Caco-2 (cell line): ENCODE results near the gene TAS2R40. TPM values are rescaled to one million over a fixed set of nuclear protein-coding genes. Genes with fewer than 3 reads are reported as not detected.
A peak's percentile ranks its signal among the peaks of the same experiment; 100 is the strongest.

Source experiments
- BruUV-seq: library from RNA; stranded (reverse); fragments of 400-500 nt; replicated peaks from 2 replicates; lab custom pipeline; 2021; lab: Mats Ljungman, UMichigan
- CTCF ChIA-PET: fragments of 300-600 bp; sonication (Branson Sonifier 250); formaldehyde crosslinking; loops from one replicate; lab custom pipeline; 2022; ENCODE audit warnings: antibody characterized with exemption; lab: Charles Lee
- POLR2A ChIA-PET: fragments of 300-600 bp; sonication (Branson Sonifier 250); formaldehyde crosslinking; loops from one replicate; lab custom pipeline; 2022; ENCODE audit warnings: antibody characterized with exemption; lab: Charles Lee
- DNase-seq, 2 experiments: peaks; one replicate each; pipeline versions ENCODE4 v3.0.0 to v3.0.0-alpha.2; 2020 to 2022
- H3K27me3 ChIP-seq: replicated peaks from 2 replicates; pipeline ENCODE4 v1.6.0; 2011; ENCODE audit warnings: low read length; ENCODE audit not compliant: control insufficient read depth, insufficient read depth
- H3K36me3 ChIP-seq: 2 replicates; pipeline ENCODE4 v1.5.1; 2011; ENCODE audit warnings: low read length; ENCODE audit not compliant: control insufficient read depth, insufficient read depth
- H3K4me1 ChIP-seq: fragments of 250-450 bp; sonication (Bioruptor Pico); 2 replicates; pipeline ENCODE4 v1.5.1; 2020; ENCODE audit warnings: mild to moderate bottlenecking
- H3K4me3 ChIP-seq: 2 replicates; pipeline ENCODE4 v1.5.1; 2011; ENCODE audit warnings: low read depth, mild to moderate bottlenecking, control low read depth, low read length
- H3K9me3 ChIP-seq: fragments of 250-450 bp; sonication (Bioruptor Pico); 2 replicates; pipeline ENCODE4 v1.5.1; 2020; ENCODE audit warnings: mild to moderate bottlenecking, moderate library complexity
- H3K27ac Mint-ChIP-seq: one replicate; pipeline ENCODE4 v1.8.0; 2022; ENCODE audit warnings: mixed read lengths; ENCODE audit not compliant: unreplicated experiment
- H3K27me3 Mint-ChIP-seq: one replicate; pipeline ENCODE4 v1.8.0; 2022; ENCODE audit warnings: mixed read lengths; ENCODE audit not compliant: insufficient read depth, unreplicated experiment
- H3K36me3 Mint-ChIP-seq: one replicate; pipeline ENCODE4 v1.8.0; 2022; ENCODE audit warnings: mild to moderate bottlenecking, mixed read lengths; ENCODE audit not compliant: insufficient read depth, unreplicated experiment
- H3K4me1 Mint-ChIP-seq: one replicate; pipeline ENCODE4 v1.8.0; 2022; ENCODE audit warnings: low read depth, mixed read lengths; ENCODE audit not compliant: unreplicated experiment
- H3K4me3 Mint-ChIP-seq: one replicate; pipeline ENCODE4 v1.8.0; 2022; ENCODE audit warnings: mild to moderate bottlenecking, moderate library complexity, mixed read lengths; ENCODE audit not compliant: unreplicated experiment
- H3K9me3 Mint-ChIP-seq: one replicate; pipeline ENCODE4 v1.8.0; 2022; ENCODE audit warnings: mixed read lengths; ENCODE audit not compliant: unreplicated experiment
- CTCF ChIP-seq, 2 experiments: fragments of 200-600 bp in 1 of 2; IDR thresholded peaks; 1 replicate in 1 of 2; 2 replicates in 1 of 2; pipeline versions ENCODE4 v1.5.1 to v1.8.0; 2011 to 2022; ENCODE audit warnings: antibody characterized with exemption in 1 of 2, control low read depth in 1 of 2, inconsistent platforms in 1 of 2, low read depth in 1 of 2, low read length in 1 of 2, mild to moderate bottlenecking in 1 of 2, moderate library complexity in 1 of 2; ENCODE audit not compliant: insufficient read depth in 1 of 2, severe bottlenecking in 1 of 2, unreplicated experiment in 1 of 2
- intact Hi-C: fragments of 100-400 bp; cut with micrococcal nuclease; formaldehyde crosslinking; loops from one replicate; pipeline ENCODE4 v1.10.0; 2022; ENCODE audit not compliant: unreplicated experiment
- total RNA-seq: library from RNA; stranded (reverse); gene quantifications from 2 replicates; pipeline ENCODE4 v1.2.3, GENCODE V29; 2022

TAS2R40 gene
- total RNA-seq, 1 experiment from 2014 or later: not detected

- DNase-seq: peak; percentile 58 to 79
- Mint-ChIP-seq H3K36me3 (no peaks in the 10 kb centered on the region), H3K4me1 (no peaks in the 10 kb centered on the region), H3K9me3 (no peaks in the 10 kb centered on the region), H3K4me3 (no peak overlapping the region), H3K27ac (no peak overlapping the region), H3K27me3 (peaks cover 7% of the 10 kb centered on the region)
- intact Hi-C loops: loop anchor here (1.0 kb wide), 4 partner anchors 207 to 361 kb away; no protein-coding TSS in a partner anchor
- H3K9me3 ChIP-seq: no peaks in the 10 kb centered on the region
- no peaks in the 10 kb centered on the region for H3K36me3 ChIP-seq
- ChIA-PET POLR2A (interaction anchor here (0.5 kb wide), 1 partner anchor 41 kb away, joined by 3 read pairs; no protein-coding TSS in a partner anchor), CTCF (interaction anchor here (0.5 to 2.0 kb wide), 46 partner anchors 8 to 583 kb away, joined by 3 to 167 read pairs (median 4); partner anchors contain the start of genes CASP2, EPHA1, EPHB6 and GSTK1)
- H3K4me3 ChIP-seq: no peak overlapping the region
- no peaks in the 10 kb centered on the region for H3K27me3 ChIP-seq
- no TSS peak for BruUV-seq
- peak; percentile 98 to 100 for TF ChIP-seq CTCF (IDR thresholded peaks at IDR 0.05; ENCODE audit: insufficient read depth in 1 of 2, low read depth in 1 of 2, low read length in 1 of 2, severe bottlenecking in 1 of 2, unreplicated experiment in 1 of 2)
- no peaks in the 10 kb centered on the region for H3K4me1 ChIP-seq
Measured at GRCh38 chr7:143214789-143215679, 6.8 kb upstream of the TAS2R40 start.

GRCh38 chr7:143216151-143216550, 5.7 kb upstream of the TAS2R40 start:
- H3K4me1 ChIP-seq: no peaks in the 10 kb centered on the region
- no peaks in the 10 kb centered on the region for H3K9me3 ChIP-seq
- Mint-ChIP-seq H3K36me3 (no peaks in the 10 kb centered on the region), H3K4me3 (no peak overlapping the region), H3K4me1 (no peaks in the 10 kb centered on the region), H3K9me3 (no peaks in the 10 kb centered on the region), H3K27ac (no peak overlapping the region), H3K27me3 (peaks cover 7% of the 10 kb centered on the region)
- no peaks in the 10 kb centered on the region for H3K36me3 ChIP-seq
- no TSS peak for BruUV-seq
- ChIA-PET POLR2A (no interaction called here), CTCF (interaction anchor here (1.0 to 1.9 kb wide), 5 partner anchors 24 to 362 kb away, joined by 3 to 18 read pairs (median 3); partner anchors contain the start of gene CASP2)
- intact Hi-C loops: no loop called here
- H3K27me3 ChIP-seq: no peaks in the 10 kb centered on the region
- DNase-seq: no peak
- no peak for TF ChIP-seq CTCF (IDR thresholded peaks at IDR 0.05; ENCODE audit: insufficient read depth in 1 of 2, low read depth in 1 of 2, low read length in 1 of 2, severe bottlenecking in 1 of 2, unreplicated experiment in 1 of 2)
- H3K4me3 ChIP-seq: no peak overlapping the region

- CTCF ChIA-PET: interaction anchor here (1.9 kb wide), 1 partner anchor 24 kb away, joined by 18 read pairs; no protein-coding TSS in a partner anchor
- H3K27me3 Mint-ChIP-seq: peaks cover 7% of the 10 kb centered on the region
- no peak overlapping the region for H3K4me3 Mint-ChIP-seq
Measured at GRCh38 chr7:143216686-143217085, 5.2 kb upstream of the TAS2R40 start.

More at GRCh38 chr7:143216686-143217085, 5.2 kb upstream of the TAS2R40 start:
- Histone ChIP-seq H3K27me3 (no peaks in the 10 kb centered on the region), H3K4me3 (no peak overlapping the region), H3K4me1 (no peaks in the 10 kb centered on the region), H3K9me3 (no peaks in the 10 kb centered on the region), H3K36me3 (no peaks in the 10 kb centered on the region)
- intact Hi-C loops: no loop called here
- no TSS peak for BruUV-seq
- H3K27ac Mint-ChIP-seq: no peak overlapping the region
- no peak for DNase-seq
- POLR2A ChIA-PET: no interaction called here
- no peaks in the 10 kb centered on the region for H3K4me1 Mint-ChIP-seq
- no peaks in the 10 kb centered on the region for H3K9me3 Mint-ChIP-seq
- H3K36me3 Mint-ChIP-seq: no peaks in the 10 kb centered on the region
- no peak for TF ChIP-seq CTCF (IDR thresholded peaks at IDR 0.05; ENCODE audit: insufficient read depth in 1 of 2, low read depth in 1 of 2, low read length in 1 of 2, severe bottlenecking in 1 of 2, unreplicated experiment in 1 of 2)
